ENCODE results near the gene DENND6B. TPM values are rescaled to one million over a fixed set of nuclear protein-coding genes. Genes with fewer than 3 reads are reported as not detected.
"Not testable (repeated sequence)": the region's sequence is repeated elsewhere in the genome, so short reads cannot be mapped to it uniquely, and the experiment has no call there.

DENND6B gene
- total RNA-seq, 2 donors from 2014 or later, result 3.4 to 7.3 TPM

DNA sequence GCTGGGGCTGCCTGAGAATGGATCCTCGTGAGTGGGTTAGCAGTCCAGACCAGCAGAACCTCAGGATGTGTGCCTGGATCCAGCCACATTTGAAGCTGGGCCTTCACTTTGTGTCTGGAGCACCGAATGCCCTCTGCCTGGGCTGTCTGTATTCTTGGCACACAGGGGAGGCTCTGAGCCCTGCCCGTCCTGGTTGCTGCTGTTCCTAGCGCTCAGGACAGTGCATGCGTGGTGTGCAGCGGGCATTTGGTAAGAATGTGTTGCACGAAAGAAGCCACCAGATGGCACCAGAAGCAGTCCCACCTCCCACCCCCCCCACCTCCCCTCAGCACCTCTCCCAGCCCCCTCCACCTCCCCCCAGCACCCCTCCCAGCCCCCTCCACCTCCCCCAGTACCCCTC, 52.5 kb downstream of the DENND6B start:
- intact Hi-C loops (cut with DNase I), result no loop called here
- Histone ChIP-seq H3K9me3 (no peaks in the 10 kb centered on the region), H3K36me3 (replicated peaks in 1 of 2; ENCODE audit: insufficient read depth in 1 of 2, low read depth in 2 of 2) (peaks cover 0 to 12% of the 10 kb centered on the region in 2 donors), H3K27me3 (no peaks in the 10 kb centered on the region), H3K4me3 (no peak overlapping the region), H3K4me1 (peaks cover 26% of the 10 kb centered on the region), H3K27ac (no peak overlapping the region)
- peak; percentile 14 for ATAC-seq
- WGBS, 2 donors, result 20% methylated on average over 7 of the region's 7 CpGs; no CpG with 5 or more reads in 1 of the 2 donors
- TF ChIP-seq POLR2A (IDR thresholded peaks at IDR 0.05), result no peak
- TF ChIP-seq, protein P1, sequence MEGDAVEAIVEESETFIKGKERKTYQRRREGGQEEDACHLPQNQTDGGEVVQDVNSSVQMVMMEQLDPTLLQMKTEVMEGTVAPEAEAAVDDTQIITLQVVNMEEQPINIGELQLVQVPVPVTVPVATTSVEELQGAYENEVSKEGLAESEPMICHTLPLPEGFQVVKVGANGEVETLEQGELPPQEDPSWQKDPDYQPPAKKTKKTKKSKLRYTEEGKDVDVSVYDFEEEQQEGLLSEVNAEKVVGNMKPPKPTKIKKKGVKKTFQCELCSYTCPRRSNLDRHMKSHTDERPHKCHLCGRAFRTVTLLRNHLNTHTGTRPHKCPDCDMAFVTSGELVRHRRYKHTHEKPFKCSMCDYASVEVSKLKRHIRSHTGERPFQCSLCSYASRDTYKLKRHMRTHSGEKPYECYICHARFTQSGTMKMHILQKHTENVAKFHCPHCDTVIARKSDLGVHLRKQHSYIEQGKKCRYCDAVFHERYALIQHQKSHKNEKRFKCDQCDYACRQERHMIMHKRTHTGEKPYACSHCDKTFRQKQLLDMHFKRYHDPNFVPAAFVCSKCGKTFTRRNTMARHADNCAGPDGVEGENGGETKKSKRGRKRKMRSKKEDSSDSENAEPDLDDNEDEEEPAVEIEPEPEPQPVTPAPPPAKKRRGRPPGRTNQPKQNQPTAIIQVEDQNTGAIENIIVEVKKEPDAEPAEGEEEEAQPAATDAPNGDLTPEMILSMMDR (IDR thresholded peaks at IDR 0.05), result peak in 5 of 7 experiments; percentile 22 to 38 (median 32)
- DNase-seq, result peak; percentile 61 to 73 (median 72)

- ATAC-seq; H3K27ac ChIP-seq; DNase-seq; H3K27me3 ChIP-seq; H3K4me3 ChIP-seq; intact Hi-C loops (cut with DNase I); H3K9me3 ChIP-seq: not testable (repeated sequence)
- peaks cover 31% of the 10 kb centered on the region for H3K4me1 ChIP-seq
- 74 to 77% methylated on average over 10 of the region's 10 CpGs for WGBS, 2 donors
- peaks cover 0 to 12% of the 10 kb centered on the region in 2 donors for H3K36me3 ChIP-seq (replicated peaks in 1 of 2; ENCODE audit: insufficient read depth in 1 of 2, low read depth in 2 of 2)
These were observed 53.0 kb downstream of the DENND6B start for GRCh38 chr22:50273781-50274180.

GRCh38 chr22:50273352-50273751, 53.5 kb downstream of the DENND6B start:
- 25 to 36% methylated on average over 2 to 10 of the region's 11 CpGs for WGBS, 2 donors
- DNase-seq; intact Hi-C loops (cut with DNase I); ATAC-seq; H3K27ac ChIP-seq; H3K9me3 ChIP-seq; H3K4me3 ChIP-seq; H3K27me3 ChIP-seq: not testable (repeated sequence)
- peaks cover 0 to 12% of the 10 kb centered on the region in 2 donors for H3K36me3 ChIP-seq (replicated peaks in 1 of 2; ENCODE audit: insufficient read depth in 1 of 2, low read depth in 2 of 2)
- peaks cover 35% of the 10 kb centered on the region for H3K4me1 ChIP-seq

GRCh38 chr22:50272044-50272802, 54.6 kb downstream of the DENND6B start:
- intact Hi-C loops (cut with DNase I), result no loop called here
- WGBS, 2 donors, result 52 to 57% methylated on average over 14 to 22 of the region's 26 CpGs
- Histone ChIP-seq H3K9me3 (no peaks in the 10 kb centered on the region), H3K4me1 (peaks cover 47% of the 10 kb centered on the region), H3K4me3 (no peak overlapping the region), H3K27ac (no peak overlapping the region), H3K27me3 (no peaks in the 10 kb centered on the region), H3K36me3 (replicated peaks in 1 of 2; ENCODE audit: insufficient read depth in 1 of 2, low read depth in 2 of 2) (peaks cover 0 to 4% of the 10 kb centered on the region in 2 donors)
- TF ChIP-seq POLR2A (IDR thresholded peaks at IDR 0.05), result no peak
- TF ChIP-seq, protein P1 (IDR thresholded peaks at IDR 0.05), result no peak
- DNase-seq, result no peak
- no peak for ATAC-seq

DNA sequence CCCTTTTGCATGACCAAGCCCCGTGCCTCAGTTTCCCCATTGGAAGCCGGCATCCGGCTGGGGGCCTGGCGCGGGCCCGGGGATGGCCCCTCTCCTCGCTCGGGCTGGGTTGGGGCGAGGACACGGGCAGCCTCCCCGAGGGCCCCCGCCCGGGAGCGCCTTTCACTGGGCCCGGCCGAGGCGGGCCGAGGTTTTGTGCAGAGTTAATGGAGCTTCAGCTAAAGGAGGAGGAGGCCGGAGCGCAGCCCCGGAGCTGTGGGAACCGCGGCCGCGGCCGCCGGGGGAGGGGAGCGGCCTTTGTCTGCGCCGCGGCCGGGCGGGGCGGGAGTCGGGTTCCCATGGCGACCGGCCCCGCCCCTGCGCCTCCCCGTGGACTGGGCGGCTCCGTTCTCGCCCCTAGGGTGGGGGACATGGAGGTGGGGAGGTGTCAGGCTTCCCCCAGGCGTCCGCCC, 55.3 kb downstream of the DENND6B start:
- Histone ChIP-seq H3K4me1 (peaks cover 52% of the 10 kb centered on the region), H3K9me3 (no peaks in the 10 kb centered on the region), H3K4me3 (no peak overlapping the region), H3K36me3 (replicated peaks in 1 of 2; ENCODE audit: insufficient read depth in 1 of 2, low read depth in 2 of 2) (peaks cover 0 to 4% of the 10 kb centered on the region in 2 donors), H3K27me3 (no peaks in the 10 kb centered on the region), H3K27ac (no peak overlapping the region)
- no peak for TF ChIP-seq POLR2A (IDR thresholded peaks at IDR 0.05)
- ATAC-seq (peak; percentile 31), DNase-seq (peak; percentile 51 to 66 (median 56))
- WGBS, 2 donors, result 2% methylated on average over 45 of the region's 45 CpGs; no CpG with 5 or more reads in 1 of the 2 donors
- intact Hi-C loops (cut with DNase I), result no loop called here

DNA sequence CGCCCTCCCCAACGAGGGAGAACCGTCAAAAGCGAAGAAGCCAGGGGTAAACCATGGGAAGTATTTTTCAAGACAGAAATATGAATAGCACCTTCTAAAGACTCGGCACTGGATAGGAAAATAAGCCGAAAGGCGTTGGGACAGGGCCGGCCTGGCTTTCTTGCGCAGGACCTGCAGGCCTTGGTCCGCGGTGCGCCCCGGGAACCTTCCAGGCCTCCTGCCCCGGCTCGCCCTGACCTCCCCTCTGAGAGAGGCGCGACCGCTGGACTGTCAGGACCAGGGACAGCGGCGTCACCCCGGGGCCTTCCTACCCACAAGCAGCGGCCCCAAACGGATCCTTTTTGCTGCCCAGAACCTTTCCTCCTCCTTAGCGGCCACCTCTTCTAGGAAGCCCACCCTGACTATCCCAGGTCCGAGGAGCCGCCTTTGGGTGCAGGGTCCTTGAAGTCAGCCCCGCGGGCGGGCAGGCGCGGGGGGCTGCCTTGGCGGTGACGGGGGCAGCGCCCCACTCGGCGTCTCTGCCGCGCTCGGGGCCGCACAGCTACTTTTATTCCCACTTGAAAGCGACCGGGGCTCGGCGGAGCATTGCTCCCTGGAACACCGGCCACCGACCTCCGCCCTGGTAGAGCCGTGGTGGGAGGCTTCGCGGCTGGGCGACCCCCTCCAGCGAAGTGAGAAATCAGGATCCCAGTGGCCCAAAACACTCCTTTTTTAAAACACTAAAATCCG, 56.0 kb downstream of the DENND6B start:
- TF ChIP-seq POLR2A (IDR thresholded peaks at IDR 0.05), result no peak
- TF ChIP-seq, protein P1 (IDR thresholded peaks at IDR 0.05), result no peak
- Histone ChIP-seq H3K4me1 (peaks cover 52% of the 10 kb centered on the region), H3K27ac (peak overlapping the region in 2 of 4 donors; percentile 28 to 42), H3K27me3 (no peaks in the 10 kb centered on the region), H3K9me3 (no peaks in the 10 kb centered on the region), H3K36me3 (replicated peaks in 1 of 2; ENCODE audit: insufficient read depth in 1 of 2, low read depth in 2 of 2) (peaks cover 0 to 1% of the 10 kb centered on the region in 2 donors), H3K4me3 (peak overlapping the region in 1 of 2 donors; percentile 3)
- peak; percentile 72 to 78 (median 75) for DNase-seq
- 3% methylated on average over 32 to 45 of the region's 53 CpGs for WGBS, 2 donors
- intact Hi-C loops (cut with DNase I), result no loop called here
- ATAC-seq, result peak; percentile 63

Data from body of pancreas (tissue), 4 donors.